SJSA1 (cell line): Measurements from ENCODE around the gene ANAPC5. TPM values are rescaled to one million over a fixed set of nuclear protein-coding genes. Genes with fewer than 3 reads are reported as not detected.
A peak's percentile ranks its signal among the peaks of the same experiment; 100 is the strongest.
"Not testable (repeated sequence)": the region's sequence is repeated elsewhere in the genome, so short reads cannot be mapped to it uniquely, and the experiment has no call there.

Experiments
- DNase-seq, 2 experiments: peaks; one replicate each; pipeline ENCODE4 v3.0.0-alpha.2; 2015 to 2020; ENCODE audit warnings: low spot score in 2 of 2, low read depth in 1 of 2
- H3K27ac ChIP-seq: fragments of 250-450 bp; sonication (Bioruptor Pico); 2 replicates; pipeline ENCODE4 v1.5.1; 2020; ENCODE audit warnings: mild to moderate bottlenecking, moderate library complexity
- H3K27me3 ChIP-seq: fragments of 250-450 bp; sonication (Bioruptor Pico); replicated peaks from 2 replicates; pipeline ENCODE4 v1.5.1; 2020; ENCODE audit warnings: mild to moderate bottlenecking, moderate library complexity
- H3K36me3 ChIP-seq: fragments of 250-450 bp; sonication (Bioruptor Pico); 2 replicates; pipeline ENCODE4 v1.5.1; 2020; ENCODE audit warnings: mild to moderate bottlenecking
- H3K4me1 ChIP-seq: fragments of 250-450 bp; sonication (Bioruptor Pico); replicated peaks from 2 replicates; pipeline ENCODE4 v1.6.1; 2021; ENCODE audit warnings: mild to moderate bottlenecking
- H3K4me3 ChIP-seq: fragments of 250-450 bp; sonication (Bioruptor Pico); 2 replicates; pipeline ENCODE4 v1.5.1; 2020; ENCODE audit warnings: mild to moderate bottlenecking
- H3K9me3 ChIP-seq: fragments of 250-450 bp; sonication (Bioruptor Pico); replicated peaks from 2 replicates; pipeline ENCODE4 v1.5.1; 2020; ENCODE audit warnings: mild to moderate bottlenecking
- total RNA-seq: library from RNA; depleted of rRNA; stranded (reverse); fragments of >200 nt; shearing (Covaris generic); gene quantifications from 2 replicates; pipeline ENCODE4 v1.2.3, GENCODE V29; 2014

ANAPC5 gene
- total RNA-seq, 1 experiment from 2014 or later: 107 TPM

DNA sequence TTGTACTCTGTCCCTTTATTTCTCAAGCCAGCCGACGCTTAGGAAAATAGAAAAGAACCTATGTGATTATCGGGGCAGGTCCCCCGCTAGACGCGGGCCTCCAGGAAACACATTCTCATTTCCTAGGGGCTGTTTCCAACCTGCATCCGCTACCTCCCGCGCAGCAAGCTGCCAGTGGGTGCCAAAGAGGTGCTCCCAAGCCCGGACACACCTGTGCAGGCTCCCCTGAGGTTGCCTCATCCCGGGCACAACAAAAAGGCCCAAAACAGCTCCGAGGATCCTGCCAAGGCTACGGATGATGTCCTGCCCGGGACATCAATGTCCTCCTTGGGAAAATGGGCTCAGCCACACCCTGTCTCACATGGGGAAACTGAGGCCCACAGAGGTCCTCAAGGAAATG, 71.1 kb downstream of the ANAPC5 start:
- not testable (repeated sequence) for H3K27me3 ChIP-seq, DNase-seq, H3K36me3 ChIP-seq, H3K4me3 ChIP-seq, H3K9me3 ChIP-seq, H3K27ac ChIP-seq
- H3K4me1 ChIP-seq: peaks cover 29% of the 10 kb centered on the region

DNA sequence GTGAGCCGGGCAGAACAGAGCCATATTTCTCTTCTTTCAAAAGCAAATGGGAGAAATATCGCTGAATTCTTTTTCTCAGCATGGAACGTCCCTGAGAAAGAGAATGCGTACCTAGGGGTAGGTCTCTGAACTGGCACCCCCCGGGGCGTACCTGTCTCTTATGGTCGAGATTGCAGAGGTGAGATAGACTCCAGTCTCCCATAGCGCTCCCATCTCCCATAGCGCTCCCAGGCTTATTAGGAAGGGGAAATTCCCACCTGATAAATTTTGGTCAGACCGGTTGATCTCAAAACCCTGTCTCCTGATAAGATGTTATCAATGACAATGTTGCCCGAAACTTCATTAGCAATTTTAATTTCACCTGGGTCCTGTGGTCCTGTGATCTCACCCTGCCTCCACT, 71.7 kb downstream of the ANAPC5 start:
- not testable (repeated sequence) for H3K36me3 ChIP-seq, H3K9me3 ChIP-seq, H3K27ac ChIP-seq, H3K4me3 ChIP-seq, DNase-seq, H3K27me3 ChIP-seq
- peaks cover 29% of the 10 kb centered on the region for H3K4me1 ChIP-seq

DNA sequence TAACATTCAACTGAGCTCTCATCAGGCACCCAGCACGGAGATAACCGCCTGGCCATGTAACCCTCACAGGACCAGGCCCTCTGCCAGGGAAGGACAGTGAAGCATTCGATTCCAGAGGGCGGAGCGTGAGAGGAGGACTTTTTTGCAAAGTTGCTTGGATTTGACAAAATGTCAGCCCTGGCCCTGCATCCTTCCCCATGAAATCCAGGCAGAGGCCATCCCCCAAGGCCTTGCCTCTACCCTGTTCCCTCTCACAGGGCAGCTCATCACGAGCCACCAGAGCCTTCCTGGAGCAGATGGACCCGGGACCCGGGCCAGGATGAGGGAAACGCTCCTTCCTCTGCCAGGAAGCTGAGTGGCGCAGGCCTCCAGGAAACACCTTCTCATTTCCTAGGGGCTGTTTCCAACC, 72.7 kb downstream of the ANAPC5 start:
- no peaks in the 10 kb centered on the region for H3K36me3 ChIP-seq
- H3K9me3 ChIP-seq: no peaks in the 10 kb centered on the region
- DNase-seq: no peak
- H3K4me1 ChIP-seq: peaks cover 26% of the 10 kb centered on the region
- H3K4me3 ChIP-seq: no peak overlapping the region
- H3K27ac ChIP-seq: no peak overlapping the region
- H3K27me3 ChIP-seq: no peaks in the 10 kb centered on the region

DNA sequence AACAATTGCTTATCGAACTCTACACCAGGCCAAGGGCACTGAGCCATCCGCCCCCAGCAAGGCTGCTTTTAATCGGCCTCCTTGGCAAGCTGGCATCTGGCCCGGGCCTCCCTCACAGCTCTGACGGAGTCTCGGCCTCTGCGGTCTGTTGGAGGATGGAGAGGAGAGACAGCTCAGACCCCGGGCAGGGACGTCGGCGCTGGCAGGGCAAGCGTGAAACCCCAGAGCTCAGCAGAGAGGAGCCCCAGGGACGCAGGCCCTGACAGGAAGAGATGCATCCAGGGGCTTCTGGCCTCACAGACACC, 73.2 kb downstream of the ANAPC5 start:
- no peak overlapping the region for H3K27ac ChIP-seq
- DNase-seq: peak; percentile 47 to 63
- H3K36me3 ChIP-seq: peaks cover 3% of the 10 kb centered on the region; the same call in 1 of the 2 replicates
- no peak overlapping the region for H3K4me3 ChIP-seq
- no peaks in the 10 kb centered on the region for H3K27me3 ChIP-seq
- H3K4me1 ChIP-seq: peaks cover 24% of the 10 kb centered on the region
- no peaks in the 10 kb centered on the region for H3K9me3 ChIP-seq

DNA sequence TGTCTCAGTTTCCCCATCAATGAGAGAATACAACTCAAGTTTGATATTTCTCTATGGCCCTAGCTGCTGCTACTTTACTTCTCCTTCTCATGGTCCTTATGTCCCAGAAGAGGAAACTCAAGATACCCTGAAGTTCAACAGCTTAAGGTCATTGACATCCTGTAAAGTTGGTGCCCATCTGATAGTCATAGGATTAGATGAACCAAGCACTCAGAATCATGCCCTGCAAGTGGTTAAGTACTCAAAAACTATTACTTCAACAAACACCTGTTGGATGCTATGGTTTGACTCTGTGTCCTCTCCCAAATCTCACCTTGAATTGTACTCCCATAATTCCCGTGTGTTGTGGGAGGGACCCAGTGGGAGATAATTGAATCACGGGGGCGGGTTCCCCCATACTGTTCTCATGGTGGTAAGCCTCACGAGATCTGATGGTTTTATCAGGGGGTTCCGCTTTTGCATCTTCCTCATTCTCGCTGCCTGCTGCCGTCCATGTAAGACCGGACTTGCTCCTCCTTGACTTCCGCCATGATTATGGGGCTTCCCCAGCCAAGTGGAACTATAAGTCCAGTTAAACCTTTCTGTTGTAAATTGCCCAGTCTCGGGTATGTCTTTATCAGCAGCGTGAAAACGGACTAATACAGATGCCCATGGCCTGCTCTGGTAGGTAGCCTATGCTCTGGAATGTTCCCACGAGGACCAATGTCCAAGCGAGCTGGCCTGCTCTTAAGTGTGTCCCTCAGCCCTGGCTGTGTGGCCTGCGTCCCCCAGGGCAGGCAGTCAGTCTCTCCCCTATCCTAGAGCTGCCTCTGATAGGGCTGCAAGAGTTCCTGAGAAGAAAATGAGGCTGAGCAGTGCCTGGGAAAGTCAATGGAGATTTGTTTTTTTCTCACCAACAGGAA, 73.8 kb downstream of the ANAPC5 start:
- no peak for DNase-seq
- no peak overlapping the region for H3K27ac ChIP-seq
- peaks cover 4% of the 10 kb centered on the region; the same call in 1 of the 2 replicates for H3K36me3 ChIP-seq
- H3K4me3 ChIP-seq: no peak overlapping the region
- no peaks in the 10 kb centered on the region for H3K9me3 ChIP-seq
- no peaks in the 10 kb centered on the region for H3K27me3 ChIP-seq
- peaks cover 24% of the 10 kb centered on the region for H3K4me1 ChIP-seq

DNA sequence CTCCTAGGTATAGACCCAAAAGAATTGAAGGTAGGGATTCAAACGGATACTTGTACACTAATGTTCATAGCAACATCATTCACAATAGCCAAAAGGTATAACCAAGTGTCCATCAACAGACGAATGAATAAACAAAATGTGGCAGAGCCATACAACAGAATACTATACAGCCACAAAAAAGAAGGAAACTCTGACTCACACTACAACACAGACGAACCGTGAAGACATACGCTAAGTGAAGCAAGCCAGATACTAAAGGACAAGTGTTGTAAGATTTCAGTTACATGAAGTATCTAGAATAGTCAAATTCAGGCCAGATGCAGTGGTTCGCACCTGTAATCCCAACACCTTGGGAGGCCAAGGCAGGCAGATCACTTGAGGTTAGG, 74.8 kb downstream of the ANAPC5 start:
- H3K36me3 ChIP-seq: peaks cover 4% of the 10 kb centered on the region
- H3K27ac ChIP-seq: peak overlapping the region; percentile 4; the same call in 1 of the 2 replicates
- DNase-seq: no peak
- H3K9me3 ChIP-seq: no peaks in the 10 kb centered on the region
- H3K4me1 ChIP-seq: peaks cover 24% of the 10 kb centered on the region
- H3K4me3 ChIP-seq: no peak overlapping the region
- no peaks in the 10 kb centered on the region for H3K27me3 ChIP-seq

DNA sequence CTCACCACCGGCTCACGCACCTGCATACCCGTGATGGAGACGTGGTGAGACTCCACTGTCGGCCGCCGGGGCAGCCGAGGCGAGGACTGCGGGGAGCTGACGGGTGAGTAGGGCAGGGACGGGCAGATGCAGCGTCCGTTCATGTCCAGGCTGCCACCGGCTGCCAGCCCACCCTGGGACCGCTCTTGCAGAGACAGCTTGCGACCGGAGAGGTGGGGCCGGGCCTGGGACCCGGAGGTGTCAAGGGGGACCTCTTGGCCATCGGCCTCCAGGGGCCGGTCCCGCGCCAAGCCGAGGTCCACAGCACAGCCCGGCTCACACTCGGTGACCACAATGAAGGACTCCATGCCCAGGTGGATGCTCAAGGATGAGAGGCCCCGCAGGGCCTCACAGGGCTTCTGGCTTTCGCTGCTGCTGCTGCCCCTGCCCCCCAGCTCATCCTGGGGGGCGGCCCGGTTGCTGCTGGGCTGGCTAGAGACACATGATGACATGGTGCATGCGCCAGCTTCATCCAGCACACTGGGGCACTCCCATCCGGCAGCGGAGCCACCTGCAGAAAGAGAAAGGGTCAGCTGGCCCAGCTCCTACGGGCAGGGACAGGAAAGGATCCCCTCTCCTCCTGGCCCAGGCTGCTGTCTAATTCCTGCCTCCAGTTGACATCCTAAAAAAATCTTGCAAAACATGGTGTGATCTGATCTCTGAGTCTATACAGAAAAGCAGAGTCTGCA, 78.0 kb downstream of the ANAPC5 start:
- Histone ChIP-seq H3K27ac (no peak overlapping the region), H3K27me3 (no peaks in the 10 kb centered on the region), H3K4me3 (no peak overlapping the region), H3K9me3 (no peaks in the 10 kb centered on the region), H3K4me1 (peaks cover 21% of the 10 kb centered on the region), H3K36me3 (peaks cover 6% of the 10 kb centered on the region)
- DNase-seq: no peak

DNA sequence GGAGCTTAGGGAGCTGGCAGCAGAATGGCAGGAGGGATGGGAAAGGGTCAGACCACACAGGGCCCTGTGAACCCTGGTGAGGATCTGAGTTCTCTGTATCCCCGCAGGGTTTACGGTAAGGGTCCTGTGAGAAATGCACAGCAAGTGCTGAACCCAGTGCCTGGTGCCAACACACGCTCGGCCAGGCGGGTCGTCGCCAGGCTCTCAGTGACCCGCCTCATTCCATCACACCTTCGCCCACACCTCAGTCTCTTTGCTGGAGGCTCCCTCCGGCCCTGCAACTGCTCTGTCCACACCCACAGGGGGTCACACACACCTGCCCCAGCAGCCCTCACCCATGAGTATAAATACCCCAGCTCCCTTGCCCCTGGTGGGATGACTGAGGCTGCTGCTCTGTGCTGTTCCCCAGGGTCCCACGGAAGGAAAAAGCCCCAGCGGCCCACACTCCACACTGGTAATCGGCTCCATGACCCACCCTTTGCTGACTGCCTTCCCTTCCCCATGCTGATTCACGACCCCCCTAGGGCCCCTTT, 78.8 kb downstream of the ANAPC5 start:
- no peaks in the 10 kb centered on the region for H3K27me3 ChIP-seq
- no peak overlapping the region for H3K27ac ChIP-seq
- no peaks in the 10 kb centered on the region for H3K9me3 ChIP-seq
- no peak overlapping the region for H3K4me3 ChIP-seq
- H3K36me3 ChIP-seq: peaks cover 8% of the 10 kb centered on the region
- peaks cover 13% of the 10 kb centered on the region for H3K4me1 ChIP-seq
- no peak for DNase-seq

DNA sequence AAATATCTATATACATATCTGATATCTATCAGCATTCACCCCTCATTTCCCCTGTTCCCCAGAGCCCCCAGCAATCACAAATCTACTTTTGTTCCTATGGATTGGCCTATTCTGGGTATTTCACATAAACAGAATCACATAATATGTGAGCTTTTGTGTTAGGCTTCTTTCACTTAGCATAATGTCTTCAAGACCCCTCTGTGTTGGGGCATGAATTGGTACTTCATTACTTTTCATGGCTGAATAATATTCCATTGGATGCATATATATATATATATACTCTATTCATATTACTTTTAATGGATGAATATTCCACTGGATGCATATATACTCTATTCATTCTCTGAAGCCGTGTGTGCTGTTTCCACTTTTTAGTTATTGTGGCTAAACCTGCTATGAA, 84.4 kb downstream of the ANAPC5 start:
- H3K4me1 ChIP-seq: no peaks in the 10 kb centered on the region
- H3K4me3 ChIP-seq: no peak overlapping the region
- H3K9me3 ChIP-seq: no peaks in the 10 kb centered on the region
- DNase-seq: no peak
- H3K36me3 ChIP-seq: peaks cover 4% of the 10 kb centered on the region
- H3K27me3 ChIP-seq: no peaks in the 10 kb centered on the region
- no peak overlapping the region for H3K27ac ChIP-seq

GRCh38 chr12:121264951-121265515, 87.2 kb downstream of the ANAPC5 start:
- Histone ChIP-seq H3K27ac (no peak overlapping the region), H3K9me3 (no peaks in the 10 kb centered on the region), H3K4me1 (no peaks in the 10 kb centered on the region), H3K36me3 (peaks cover 4% of the 10 kb centered on the region), H3K27me3 (no peaks in the 10 kb centered on the region), H3K4me3 (no peak overlapping the region)
- DNase-seq: no peak

DNA sequence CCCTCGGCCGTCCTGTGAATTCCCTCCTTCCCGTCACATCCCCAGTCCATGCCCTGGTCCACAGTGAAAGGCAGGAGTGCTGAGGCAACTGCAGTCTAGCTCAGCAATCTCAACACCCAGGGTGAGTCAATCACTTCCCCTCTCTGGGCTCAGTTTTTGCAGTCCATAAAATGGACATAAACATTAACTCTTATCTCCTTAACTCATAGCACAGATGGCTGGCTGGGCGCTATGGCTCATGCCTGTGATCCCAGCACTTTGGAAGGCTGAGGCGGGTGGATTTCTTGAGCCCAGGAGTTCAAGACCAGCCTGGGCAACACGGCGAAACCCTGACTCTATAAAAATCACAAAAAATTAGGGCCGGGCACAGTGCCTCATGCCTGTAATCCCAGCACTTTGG, 88.1 kb downstream of the ANAPC5 start:
- H3K27me3 ChIP-seq: no peaks in the 10 kb centered on the region
- H3K27ac ChIP-seq: no peak overlapping the region
- H3K4me1 ChIP-seq: no peaks in the 10 kb centered on the region
- H3K36me3 ChIP-seq: peaks cover 1% of the 10 kb centered on the region
- H3K4me3 ChIP-seq: no peak overlapping the region
- no peaks in the 10 kb centered on the region for H3K9me3 ChIP-seq
- DNase-seq: no peak

- no peaks in the 10 kb centered on the region for H3K36me3 ChIP-seq
- H3K27ac ChIP-seq: no peak overlapping the region
- H3K4me1 ChIP-seq: no peaks in the 10 kb centered on the region
- H3K27me3 ChIP-seq: no peaks in the 10 kb centered on the region
- H3K9me3 ChIP-seq: no peaks in the 10 kb centered on the region
- H3K4me3 ChIP-seq: no peak overlapping the region
- DNase-seq: no peak
Observed at GRCh38 chr12:121263206-121263935, 88.8 kb downstream of the ANAPC5 start.

GRCh38 chr12:121261398-121261797, 90.8 kb downstream of the ANAPC5 start:
- Histone ChIP-seq H3K27me3 (no peaks in the 10 kb centered on the region), H3K27ac (no peak overlapping the region), H3K9me3 (no peaks in the 10 kb centered on the region), H3K4me1 (no peaks in the 10 kb centered on the region), H3K4me3 (no peak overlapping the region), H3K36me3 (no peaks in the 10 kb centered on the region)
- DNase-seq: no peak
